Thyroid gland (tissue), 4 donors: ENCODE data around the gene SP1. TPM values are rescaled to one million over a fixed set of nuclear protein-coding genes. Genes with fewer than 3 reads are reported as not detected.

Experiments
- DNase-seq, 2 donors: peaks; one replicate each; pipeline ENCODE4 v3.0.0-alpha.2; 2019
- H3K27ac ChIP-seq, 3 donors: fragments of 200-600 bp; sonication (generic); 1 replicate in 2 of 3; 2 replicates in 1 of 3; pipeline ENCODE4 v1.5.1; 2016 to 2019; ENCODE audit warnings: mild to moderate bottlenecking in 1 of 3, moderate library complexity in 1 of 3
- H3K27me3 ChIP-seq: fragments of 200-600 bp; sonication (generic); one replicate; pipeline ENCODE4 v1.5.1; 2019
- H3K36me3 ChIP-seq, 2 donors: fragments of 200-600 bp; sonication (generic); one replicate each; pipeline ENCODE4 v1.5.1; 2016 to 2019
- H3K4me1 ChIP-seq, 2 donors: fragments of 200-600 bp; sonication (generic); one replicate each; pipeline ENCODE4 v1.5.1; 2017 to 2019
- H3K4me3 ChIP-seq, 3 donors: fragments of 200-600 bp; sonication (generic); replicated peaks in 1 of 3; 1 replicate in 2 of 3; 2 replicates in 1 of 3; pipeline ENCODE4 v1.5.1; 2016; ENCODE audit warnings: mild to moderate bottlenecking in 1 of 3
- H3K9me3 ChIP-seq: fragments of 200-600 bp; sonication (generic); one replicate; pipeline ENCODE4 v1.5.1; 2017
- CTCF ChIP-seq, 6 experiments: fragments of 200-600 bp in 3 of 6; fragments of 450-650 bp in 3 of 6; sonication (generic) in 3 of 6; IDR thresholded peaks; one replicate each; pipeline ENCODE4 v1.5.1; 2016 to 2019; ENCODE audit warnings: antibody characterized with exemption in 6 of 6, mild to moderate bottlenecking in 2 of 6, inconsistent platforms in 1 of 6, moderate library complexity in 1 of 6
- POLR2A ChIP-seq, 2 donors: fragments of 450-650 bp; IDR thresholded peaks; one replicate each; pipeline ENCODE4 v1.6.1; 2017; ENCODE audit warnings: antibody characterized with exemption in 2 of 2, mild to moderate bottlenecking in 2 of 2, moderate library complexity in 1 of 2
- WGBS, 2 donors: methylation state at CpG; one replicate each; pipeline ENCODE4 v1.1.5; 2017; 5-methylcytosine and 5-hydroxymethylcytosine counted together
- intact Hi-C: fragments of 100-400 bp; cut with DNase I; formaldehyde crosslinking; loops from one replicate; pipeline ENCODE4 v1.15.1; 2023
- total RNA-seq, 4 donors: library from RNA; depleted of rRNA; stranded (reverse); fragments of >200 nt; gene quantifications; one replicate each; pipeline ENCODE4 v1.2.3, GENCODE V29; 2016

The SP1 gene
- total RNA-seq, 4 donors from 2014 or later = 55.9 to 73.1 (median 67.7) TPM

- intact Hi-C loops = no loop called here
- 88 to 89% methylated on average over 11 of the region's 11 CpGs for WGBS, 2 donors
- no peaks in the 10 kb centered on the region for H3K9me3 ChIP-seq
- DNase-seq = no peak
- no peak overlapping the region for H3K27ac ChIP-seq
- no peak for TF ChIP-seq POLR2A (IDR thresholded peaks at IDR 0.05)
- TF ChIP-seq CTCF (IDR thresholded peaks at IDR 0.05) = no peak
- no peak overlapping the region for H3K4me3 ChIP-seq
- peaks cover 100% of the 10 kb centered on the region in 2 donors for H3K36me3 ChIP-seq
- no peaks in the 10 kb centered on the region for H3K4me1 ChIP-seq
- H3K27me3 ChIP-seq = no peaks in the 10 kb centered on the region
Measured at GRCh38 chr12:53464685-53465418, 84.9 kb downstream of the SP1 start.

- Histone ChIP-seq H3K4me3 (no peak overlapping the region), H3K4me1 (no peaks in the 10 kb centered on the region), H3K9me3 (no peaks in the 10 kb centered on the region), H3K27me3 (no peaks in the 10 kb centered on the region), H3K27ac (no peak overlapping the region), H3K36me3 (peaks cover 100% of the 10 kb centered on the region in 2 donors)
- intact Hi-C loops = no loop called here
- DNase-seq = no peak
- no peak for TF ChIP-seq CTCF (IDR thresholded peaks at IDR 0.05)
- TF ChIP-seq POLR2A (IDR thresholded peaks at IDR 0.05) = no peak
- WGBS, 2 donors = 65 to 75% methylated on average over 2 of the region's 2 CpGs
Measured at GRCh38 chr12:53465679-53466078, 85.7 kb downstream of the SP1 start.

Other genes with a start within 250 kb of the SP1 start
- 10 to 100 TPM; 16.5 to 22.8 (median 20.6) TPM for gene ZNF740, start 199.5 kb upstream of the SP1 start, total RNA-seq
- gene CSAD, start 199.3 kb upstream of the SP1 start, total RNA-seq = 10 to 100 TPM; 20.6 to 39.7 (median 25.2) TPM
- gene ITGB7, start 172.9 kb upstream of the SP1 start, total RNA-seq = 10 to 100 TPM in 1 of 4 donors, 1 to 10 TPM in 3; 3.2 to 15.6 (median 4.9) TPM
- 10 to 100 TPM; 13.6 to 27.7 (median 23.8) TPM for gene RARG, start 148.0 kb upstream of the SP1 start, total RNA-seq
- 1 to 10 TPM in 1 of 4 donors, under 1 TPM in 3; 0.13 to 1.5 (median 0.52) TPM for gene ESPL1, start 111.9 kb upstream of the SP1 start, total RNA-seq
- gene PFDN5, start 84.6 kb upstream of the SP1 start, total RNA-seq = 1,000 to 10,000 TPM in 1 of 4 donors, 100 to 1,000 TPM in 3; 656 to 1,200 (median 763) TPM
- gene MYG1, start 80.5 kb upstream of the SP1 start, total RNA-seq = 10 to 100 TPM; 36.7 to 63.8 (median 51.6) TPM
- 10 to 100 TPM; 45.6 to 67.6 (median 47.2) TPM for gene AAAS, start 58.6 kb upstream of the SP1 start, total RNA-seq
- not detected for gene SP7, start 43.8 kb upstream of the SP1 start, total RNA-seq
- gene AMHR2, start 43.7 kb downstream of the SP1 start, total RNA-seq = under 1 TPM in 1 of 4 donors, not detected in 3; 0.40 TPM
- 10 to 100 TPM; 51.6 to 83.6 (median 68.9) TPM for gene PRR13, start 61.6 kb downstream of the SP1 start, total RNA-seq
- gene PCBP2, start 71.9 kb downstream of the SP1 start, total RNA-seq = 100 to 1,000 TPM; 493 to 555 (median 514) TPM
- 10 to 100 TPM in 2 of 4 donors, 1 to 10 TPM in 2; 5.2 to 12.9 (median 10.6) TPM for gene MAP3K12, start 119.3 kb downstream of the SP1 start, total RNA-seq
- 10 to 100 TPM; 31.2 to 44.8 (median 34.7) TPM for gene TARBP2, start 121.1 kb downstream of the SP1 start, total RNA-seq
- not detected for gene NPFF, start 127.3 kb downstream of the SP1 start, total RNA-seq
- 10 to 100 TPM; 21.3 to 40.1 (median 37.6) TPM for gene ATF7, start 246.2 kb downstream of the SP1 start, total RNA-seq